ENCODE data around the gene LEAP2.

- TF ChIP-seq CTCF (conservative IDR thresholded peaks at IDR 0.05) (no peak), EZH2 (IDR thresholded peaks at IDR 0.05; ENCODE audit: low read depth) (no peak)
These were observed 33.7 kb downstream of the LEAP2 start for GRCh38 chr5:132907161-132907560.
